Midbrain (tissue), 1 donor: ENCODE data around the gene AGPAT3.

Source experiments
- DNase-seq: peaks from one replicate; lab custom pipeline; 2025; lab: John Stamatoyannopoulos, UW

The AGPAT3 gene

GRCh38 chr21:43937891-43938309, 72.9 kb downstream of the AGPAT3 start:
- DNase-seq = no peak

GRCh38 chr21:43938751-43939442, 73.9 kb downstream of the AGPAT3 start:
- DNase-seq = peak; percentile 76

- no peak for DNase-seq
Measured at GRCh38 chr21:43939443-43940328, 74.7 kb downstream of the AGPAT3 start.

GRCh38 chr21:43940329-43941050, 75.5 kb downstream of the AGPAT3 start:
- no peak for DNase-seq

GRCh38 chr21:43942201-43942600, 77.2 kb downstream of the AGPAT3 start:
- DNase-seq = no peak

- DNase-seq = no peak
Measured at GRCh38 chr21:43942621-43943020, 77.6 kb downstream of the AGPAT3 start.

- DNase-seq = no peak
Measured at GRCh38 chr21:43943512-43944077, 78.6 kb downstream of the AGPAT3 start.

- DNase-seq = no peak
Measured at GRCh38 chr21:43944078-43944633, 79.1 kb downstream of the AGPAT3 start.

GRCh38 chr21:43944757-43945156, 79.7 kb downstream of the AGPAT3 start:
- no peak for DNase-seq

GRCh38 chr21:43948740-43949498, 83.9 kb downstream of the AGPAT3 start:
- no peak for DNase-seq

- no peak for DNase-seq
Measured at GRCh38 chr21:43949499-43950208, 84.6 kb downstream of the AGPAT3 start.

GRCh38 chr21:43950481-43950880, 85.5 kb downstream of the AGPAT3 start:
- DNase-seq = no peak

- DNase-seq = no peak
Measured at GRCh38 chr21:43950936-43951335, 85.9 kb downstream of the AGPAT3 start.

GRCh38 chr21:43951911-43952703, 87.1 kb downstream of the AGPAT3 start:
- DNase-seq = no peak

GRCh38 chr21:43953021-43953420, 88.0 kb downstream of the AGPAT3 start:
- no peak for DNase-seq

- no peak for DNase-seq
Measured at GRCh38 chr21:43954042-43954441, 89.0 kb downstream of the AGPAT3 start.

GRCh38 chr21:43954896-43955295, 89.9 kb downstream of the AGPAT3 start:
- no peak for DNase-seq

GRCh38 chr21:43956019-43956669, 91.1 kb downstream of the AGPAT3 start:
- DNase-seq = no peak

GRCh38 chr21:43956670-43957035, 91.6 kb downstream of the AGPAT3 start:
- DNase-seq = no peak
